B cell (primary cell): Measurements from ENCODE around the gene CASP9. TPM values are rescaled to one million over a fixed set of nuclear protein-coding genes. Genes with fewer than 3 reads are reported as not detected.

Experiments used
- ATAC-seq: fragments of 200-7000 bp; cut with Tn5 transposase; one replicate; pipeline ENCODE4 v1.10.0; 2021; ENCODE audit warnings: low read depth, mild to moderate bottlenecking, moderate number of reproducible peaks, moderate library complexity
- CTCF ChIA-PET: fragments of 350-600 bp; sonication (Branson Sonifier 250); formaldehyde crosslinking; loops from one replicate; lab custom pipeline; 2021; ENCODE audit warnings: antibody characterized with exemption, inconsistent platforms; lab: Charles Lee
- POLR2A ChIA-PET: fragments of 350-600 bp; sonication (Branson Sonifier 250); formaldehyde crosslinking; loops from one replicate; lab custom pipeline; 2021; ENCODE audit warnings: antibody characterized with exemption; lab: Charles Lee
- DNase-seq: peaks from one replicate; pipeline ENCODE4 v3.0.0; 2013
- H2AFZ ChIP-seq: 2 replicates; pipeline ENCODE4 v1.6.1; 2012; ENCODE audit warnings: mild to moderate bottlenecking, low read depth, low read length; ENCODE audit not compliant: insufficient read depth, poor library complexity, severe bottlenecking
- H3K27ac ChIP-seq, 2 donors: 1 replicate in 1 of 2; 2 replicates in 1 of 2; pipeline ENCODE4 v1.5.1; 2012 to 2013; ENCODE audit warnings: low read length in 2 of 2, mild to moderate bottlenecking in 2 of 2, moderate library complexity in 1 of 2
- H3K27me3 ChIP-seq, 4 experiments: fragments of 200-600 bp in 1 of 4; sonication (generic) in 1 of 4; replicated peaks in 1 of 4; 1 replicate in 2 of 4; 2 replicates in 2 of 4; pipeline versions ENCODE4 v1.6.1 to v1.7.0; 2013 to 2016; ENCODE audit warnings: low read length in 3 of 4, mild to moderate bottlenecking in 2 of 4, mixed read lengths in 1 of 4, moderate library complexity in 1 of 4; ENCODE audit not compliant: insufficient read depth in 4 of 4, control insufficient read depth in 3 of 4; ENCODE audit errors: control extremely low read depth in 1 of 4
- H3K36me3 ChIP-seq, 2 experiments: replicated peaks in 1 of 2; 1 replicate in 1 of 2; 2 replicates in 1 of 2; pipeline versions ENCODE4 v1.6.1 to v1.7.1; 2013; ENCODE audit warnings: low read length in 1 of 2; ENCODE audit not compliant: insufficient read depth in 2 of 2, control insufficient read depth in 1 of 2; ENCODE audit errors: control extremely low read depth in 1 of 2, extremely low read depth in 1 of 2
- H3K4me1 ChIP-seq, 2 donors: fragments of 200-600 bp in 1 of 2; sonication (generic) in 1 of 2; 1 replicate in 1 of 2; 2 replicates in 1 of 2; pipeline versions ENCODE4 v1.5.1 to v1.6.1; 2013 to 2017; ENCODE audit warnings: low read length in 2 of 2; ENCODE audit not compliant: control insufficient read depth in 2 of 2, insufficient read depth in 2 of 2
- H3K4me2 ChIP-seq: replicated peaks from 2 replicates; pipeline ENCODE3; 2012; ENCODE audit warnings: mild to moderate bottlenecking, low read depth, low read length; ENCODE audit not compliant: poor library complexity, severe bottlenecking
- H3K4me3 ChIP-seq, 5 experiments: fragments of 200-600 bp in 1 of 5; sonication (generic) in 1 of 5; 1 replicate in 3 of 5; 2 replicates in 2 of 5; pipeline versions ENCODE4 v1.5.1 to v1.7.0; 2011 to 2016; ENCODE audit warnings: low read length in 4 of 5, mild to moderate bottlenecking in 4 of 5, low read depth in 2 of 5, control low read depth in 1 of 5, moderate library complexity in 1 of 5; ENCODE audit not compliant: insufficient read depth in 1 of 5; ENCODE audit errors: control extremely low read depth in 1 of 5, extremely low read depth in 1 of 5
- H3K79me2 ChIP-seq: fragments of 200-600 bp; sonication (generic); one replicate; pipeline ENCODE4 v1.6.0; 2016; ENCODE audit warnings: low read length; ENCODE audit not compliant: control insufficient read depth, insufficient read depth
- H3K9ac ChIP-seq: fragments of 200-600 bp; sonication (generic); 2 replicates; pipeline ENCODE4 v1.6.1; 2017; ENCODE audit warnings: mild to moderate bottlenecking, low read length, moderate library complexity
- H3K9me3 ChIP-seq, 3 donors: one replicate each; pipeline versions ENCODE4 v1.6.1 to v1.7.1; 2013; ENCODE audit warnings: low read length in 2 of 3; ENCODE audit not compliant: control insufficient read depth in 2 of 3, insufficient read depth in 1 of 3; ENCODE audit errors: control extremely low read depth in 1 of 3
- H4K20me1 ChIP-seq: 2 replicates; pipeline ENCODE4 v1.6.0; 2012; ENCODE audit warnings: mild to moderate bottlenecking, low read length; ENCODE audit not compliant: insufficient read depth, control insufficient read depth, poor library complexity, severe bottlenecking
- H3K27ac Mint-ChIP-seq: one replicate; pipeline ENCODE4 v1.8.0; 2021; ENCODE audit warnings: mixed read lengths
- H3K27me3 Mint-ChIP-seq: one replicate; pipeline ENCODE4 v1.8.0; 2021; ENCODE audit warnings: mixed read lengths
- H3K4me1 Mint-ChIP-seq: one replicate; pipeline ENCODE4 v1.8.0; 2021; ENCODE audit warnings: mixed read lengths
- H3K4me3 Mint-ChIP-seq: one replicate; pipeline ENCODE4 v1.8.0; 2021; ENCODE audit warnings: mixed read lengths
- H3K9me3 Mint-ChIP-seq: one replicate; pipeline ENCODE4 v1.8.0; 2022; ENCODE audit warnings: mixed read lengths; ENCODE audit not compliant: insufficient read depth
- EZH2 ChIP-seq: IDR thresholded peaks from 2 replicates; pipeline ENCODE4 v1.6.1; 2012; ENCODE audit warnings: borderline replicate concordance, low read depth, mild to moderate bottlenecking, moderate library complexity, low read length; ENCODE audit not compliant: insufficient read depth, poor library complexity, severe bottlenecking
- WGBS: methylation state at CpG from one replicate; pipeline ENCODE4 v1.1.5; 2013; ENCODE audit warnings: missing lambda C conversion rate; ENCODE audit not compliant: insufficient coverage; 5-methylcytosine and 5-hydroxymethylcytosine counted together
- intact Hi-C: fragments of 100-400 bp; cut with micrococcal nuclease; formaldehyde crosslinking; loops from one replicate; pipeline ENCODE4 v1.10.0; 2022
- polyA plus RNA-seq: library from polyadenylated mRNA; depleted of rRNA; stranded (reverse); fragments of >200 nt; gene quantifications from 2 replicates; pipeline ENCODE4 v1.2.3, GENCODE V29; 2012
- total RNA-seq, 2 donors: library from RNA; stranded (reverse); fragments of 120-200 nt in 1 of 2; gene quantifications; 1 replicate in 1 of 2; 2 replicates in 1 of 2; pipeline versions ENCODE4 v1.2.3 to v1.2.4, GENCODE V29; 2013 to 2022
- TF ChIP-seq, protein P1 (sequence below): fragments of 200-600 bp; IDR thresholded peaks from one replicate; pipeline ENCODE4 v1.8.0; 2022; ENCODE audit warnings: antibody characterized with exemption, mild to moderate bottlenecking

CASP9 gene
- total and polyA plus RNA-seq, 2 donors (not counting 1 experiment from before 2014, with no cell fraction given), result 16.8 to 22.9 TPM

DNA sequence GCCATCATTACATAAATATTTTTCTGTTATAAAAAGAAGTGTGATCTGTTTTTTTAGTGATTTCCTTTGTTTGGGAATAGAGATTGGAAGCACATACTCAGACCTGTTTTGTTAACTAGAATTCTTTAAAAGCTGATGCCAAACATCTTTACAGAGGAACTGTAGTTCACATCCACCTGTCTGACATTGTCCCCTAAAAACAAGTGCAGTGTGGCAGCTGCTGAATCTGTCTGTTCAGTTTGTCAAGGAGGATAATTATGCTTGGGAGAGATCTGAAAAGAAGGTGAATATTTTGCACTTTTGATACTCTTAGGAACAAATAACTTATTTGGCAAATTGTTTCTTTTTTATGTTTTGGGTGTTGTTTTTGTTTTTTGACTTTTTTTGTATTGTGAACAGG, 47.3 kb upstream of the CASP9 start:
- H3K4me1 Mint-ChIP-seq, result peaks cover 26% of the 10 kb centered on the region
- H3K4me1 ChIP-seq, result peaks cover 22 to 27% of the 10 kb centered on the region in 2 donors
- ChIA-PET CTCF (interaction anchor here (0.9 to 1.0 kb wide), 2 partner anchors 13 to 168 kb away, joined by 3 to 6 read pairs; no protein-coding TSS in a partner anchor), POLR2A (interaction anchor here (0.7 to 1.2 kb wide), 6 partner anchors 10 to 125 kb away, joined by 3 to 11 read pairs (median 4); partner anchors contain the start of genes AGMAT and DNAJC16)
- H4K20me1 ChIP-seq, result no peaks in the 10 kb centered on the region
- H3K27ac ChIP-seq, result peak overlapping the region; percentile 58 to 66
- DNase-seq (no peak), ATAC-seq (no peak)
- no peak overlapping the region for H2AFZ ChIP-seq
- H3K79me2 ChIP-seq, result no peaks in the 10 kb centered on the region
- intact Hi-C loops, result loop anchor here (2.0 kb wide), 3 partner anchors 44 to 126 kb away; partner anchors contain the start of genes DDI2 and DNAJC16
- TF ChIP-seq EZH2, result no peak
- TF ChIP-seq, protein P1, sequence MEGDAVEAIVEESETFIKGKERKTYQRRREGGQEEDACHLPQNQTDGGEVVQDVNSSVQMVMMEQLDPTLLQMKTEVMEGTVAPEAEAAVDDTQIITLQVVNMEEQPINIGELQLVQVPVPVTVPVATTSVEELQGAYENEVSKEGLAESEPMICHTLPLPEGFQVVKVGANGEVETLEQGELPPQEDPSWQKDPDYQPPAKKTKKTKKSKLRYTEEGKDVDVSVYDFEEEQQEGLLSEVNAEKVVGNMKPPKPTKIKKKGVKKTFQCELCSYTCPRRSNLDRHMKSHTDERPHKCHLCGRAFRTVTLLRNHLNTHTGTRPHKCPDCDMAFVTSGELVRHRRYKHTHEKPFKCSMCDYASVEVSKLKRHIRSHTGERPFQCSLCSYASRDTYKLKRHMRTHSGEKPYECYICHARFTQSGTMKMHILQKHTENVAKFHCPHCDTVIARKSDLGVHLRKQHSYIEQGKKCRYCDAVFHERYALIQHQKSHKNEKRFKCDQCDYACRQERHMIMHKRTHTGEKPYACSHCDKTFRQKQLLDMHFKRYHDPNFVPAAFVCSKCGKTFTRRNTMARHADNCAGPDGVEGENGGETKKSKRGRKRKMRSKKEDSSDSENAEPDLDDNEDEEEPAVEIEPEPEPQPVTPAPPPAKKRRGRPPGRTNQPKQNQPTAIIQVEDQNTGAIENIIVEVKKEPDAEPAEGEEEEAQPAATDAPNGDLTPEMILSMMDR, result no peak
- no peaks in the 10 kb centered on the region for H3K27me3 Mint-ChIP-seq
- peak overlapping the region in 2 of 5 experiments; percentile 15 to 16 for H3K4me3 ChIP-seq
- H3K9me3 Mint-ChIP-seq, result no peaks in the 10 kb centered on the region
- H3K9ac ChIP-seq, result peak overlapping the region; percentile 37
- no peaks in the 10 kb centered on the region for H3K9me3 ChIP-seq
- peak overlapping the region; percentile 67 for H3K4me2 ChIP-seq
- peak overlapping the region; percentile 95 for H3K27ac Mint-ChIP-seq
- peak overlapping the region; percentile 83 for H3K4me3 Mint-ChIP-seq
- H3K27me3 ChIP-seq, result no peaks in the 10 kb centered on the region
- H3K36me3 ChIP-seq, result peaks cover 7 to 35% of the 10 kb centered on the region in 2 experiments

DNA sequence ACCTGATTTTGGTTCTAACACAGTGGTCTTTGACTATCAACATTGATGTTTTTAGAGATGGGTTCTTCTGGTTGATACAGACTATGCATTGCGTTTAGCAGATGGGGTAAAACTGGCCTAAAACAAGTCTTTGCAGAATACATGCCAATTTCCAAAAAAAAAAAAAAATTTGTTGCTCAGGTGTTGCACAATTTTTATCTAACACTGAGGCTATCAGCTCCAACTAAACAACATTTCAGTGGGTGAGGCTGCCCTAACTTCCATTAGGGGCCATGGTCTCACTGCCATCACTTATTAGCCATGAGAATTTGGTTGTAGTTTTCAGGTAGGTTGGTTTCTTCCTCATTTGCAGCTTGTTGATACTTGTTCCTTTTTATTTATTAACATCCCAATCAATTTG, 46.8 kb upstream of the CASP9 start:
- Histone ChIP-seq H3K36me3 (peaks cover 10 to 39% of the 10 kb centered on the region in 2 experiments), H2AFZ (no peak overlapping the region), H3K9me3 (no peaks in the 10 kb centered on the region), H3K4me3 (peak overlapping the region in 1 of 5 experiments; percentile 16), H3K27me3 (no peaks in the 10 kb centered on the region), H3K4me2 (peak overlapping the region; percentile 67), H3K27ac (peak overlapping the region; percentile 58 to 66), H3K79me2 (no peaks in the 10 kb centered on the region), H4K20me1 (no peaks in the 10 kb centered on the region), H3K9ac (no peak overlapping the region), H3K4me1 (peaks cover 22 to 27% of the 10 kb centered on the region in 2 donors)
- WGBS, result no CpG with 5 or more reads among the region's 1 CpG
- ATAC-seq (no peak), DNase-seq (no peak)
- no peak for TF ChIP-seq EZH2
- TF ChIP-seq, protein P1, result no peak
- Mint-ChIP-seq H3K9me3 (no peaks in the 10 kb centered on the region), H3K27ac (peak overlapping the region; percentile 61), H3K4me1 (peaks cover 31% of the 10 kb centered on the region), H3K27me3 (no peaks in the 10 kb centered on the region), H3K4me3 (no peak overlapping the region)
- ChIA-PET CTCF (no interaction called here), POLR2A (interaction anchor here (0.7 to 0.8 kb wide), 2 partner anchors 10 to 125 kb away, joined by 3 to 8 read pairs; no protein-coding TSS in a partner anchor)
- intact Hi-C loops, result loop anchor here (2.0 kb wide), 3 partner anchors 44 to 126 kb away; partner anchors contain the start of genes DDI2 and DNAJC16
